Upper lobe of left lung (tissue), 4 donors: ENCODE measurements around the gene PTGER4.

Source experiments
- CTCF ChIP-seq, 6 experiments: fragments of 450-650 bp in 4 of 6; fragments of 200-600 bp in 2 of 6; sonication (generic) in 2 of 6; IDR thresholded peaks; one replicate each; pipeline ENCODE4 v1.5.1; 2016 to 2019; ENCODE audit warnings: antibody characterized with exemption in 6 of 6
- EP300 ChIP-seq, 4 donors: sonication (generic); formaldehyde crosslinking; IDR thresholded peaks; one replicate each; pipeline ENCODE4 v1.5.1; 2017; ENCODE audit warnings: antibody characterized with exemption in 4 of 4, control low read depth in 2 of 4
- POLR2A ChIP-seq, 4 donors: fragments of 450-650 bp; IDR thresholded peaks; one replicate each; pipeline ENCODE4 v1.5.1; 2016 to 2017; ENCODE audit warnings: antibody characterized with exemption in 4 of 4, mild to moderate bottlenecking in 2 of 4
- POLR2AphosphoS5 ChIP-seq, 2 donors: sonication (generic); formaldehyde crosslinking; IDR thresholded peaks; one replicate each; pipeline ENCODE4 v1.5.1; 2017; ENCODE audit warnings: antibody characterized with exemption in 2 of 2

GRCh38 chr5:40690267-40690666 lies 10.6 kb downstream of the PTGER4 start:
- TF ChIP-seq CTCF (IDR thresholded peaks at IDR 0.05): no peak
- no peak for TF ChIP-seq EP300 (IDR thresholded peaks at IDR 0.05)
- no peak for TF ChIP-seq POLR2A (IDR thresholded peaks at IDR 0.05)
- TF ChIP-seq POLR2AphosphoS5 (IDR thresholded peaks at IDR 0.05): no peak
